ENCODE measurements around the gene USF3.

DNA sequence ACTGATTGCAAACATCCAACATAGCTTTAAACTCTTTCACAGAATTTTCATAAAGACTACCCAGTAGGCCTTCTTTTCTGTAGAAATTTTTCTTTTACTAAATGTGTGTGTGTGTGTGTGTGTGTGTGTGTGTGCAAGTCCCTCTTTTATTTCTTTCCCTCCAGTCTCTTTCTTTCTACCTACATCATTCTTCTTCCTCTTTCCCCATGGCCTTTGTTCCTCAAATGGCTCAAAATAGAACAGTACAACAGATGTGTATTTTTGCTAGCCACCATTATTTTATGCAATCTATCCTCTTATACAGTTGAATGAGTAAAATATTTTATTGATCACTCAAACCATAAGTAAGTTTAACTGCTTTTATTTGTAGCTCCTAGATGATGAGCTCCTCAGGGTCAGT, 76.4 kb downstream of the USF3 start:
- TF ChIP-seq POLR2A (IDR thresholded peaks at IDR 0.05): no peak
- TF ChIP-seq, protein P1, sequence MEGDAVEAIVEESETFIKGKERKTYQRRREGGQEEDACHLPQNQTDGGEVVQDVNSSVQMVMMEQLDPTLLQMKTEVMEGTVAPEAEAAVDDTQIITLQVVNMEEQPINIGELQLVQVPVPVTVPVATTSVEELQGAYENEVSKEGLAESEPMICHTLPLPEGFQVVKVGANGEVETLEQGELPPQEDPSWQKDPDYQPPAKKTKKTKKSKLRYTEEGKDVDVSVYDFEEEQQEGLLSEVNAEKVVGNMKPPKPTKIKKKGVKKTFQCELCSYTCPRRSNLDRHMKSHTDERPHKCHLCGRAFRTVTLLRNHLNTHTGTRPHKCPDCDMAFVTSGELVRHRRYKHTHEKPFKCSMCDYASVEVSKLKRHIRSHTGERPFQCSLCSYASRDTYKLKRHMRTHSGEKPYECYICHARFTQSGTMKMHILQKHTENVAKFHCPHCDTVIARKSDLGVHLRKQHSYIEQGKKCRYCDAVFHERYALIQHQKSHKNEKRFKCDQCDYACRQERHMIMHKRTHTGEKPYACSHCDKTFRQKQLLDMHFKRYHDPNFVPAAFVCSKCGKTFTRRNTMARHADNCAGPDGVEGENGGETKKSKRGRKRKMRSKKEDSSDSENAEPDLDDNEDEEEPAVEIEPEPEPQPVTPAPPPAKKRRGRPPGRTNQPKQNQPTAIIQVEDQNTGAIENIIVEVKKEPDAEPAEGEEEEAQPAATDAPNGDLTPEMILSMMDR (IDR thresholded peaks at IDR 0.05): no peak
